MM.1S (cell line): ENCODE measurements around the gene CBR3.

Source experiments
- DNase-seq: peaks from one replicate; pipeline ENCODE4 v3.0.0-alpha.2; 2015
- H2AFZ ChIP-seq: fragments of 300-600 bp; sonication (generic); 2 replicates; pipeline ENCODE4 v1.6.0; 2016; ENCODE audit warnings: antibody characterized with exemption, low read length
- H3F3A ChIP-seq: fragments of 300-600 bp; sonication (generic); 2 replicates; pipeline ENCODE4 v1.6.1; 2016; ENCODE audit warnings: mild to moderate bottlenecking, antibody characterized with exemption, low read length, moderate library complexity, mixed read lengths; ENCODE audit not compliant: insufficient read depth
- H3K27ac ChIP-seq: fragments of 300-600 bp; sonication (generic); 2 replicates; pipeline ENCODE4 v1.5.1; 2016; ENCODE audit warnings: mild to moderate bottlenecking, low read length
- H3K27me3 ChIP-seq: fragments of 300-600 bp; sonication (generic); replicated peaks from 2 replicates; pipeline ENCODE4 v1.6.0; 2016; ENCODE audit warnings: low read length; ENCODE audit not compliant: insufficient read depth
- H3K36me3 ChIP-seq: fragments of 300-600 bp; sonication (generic); replicated peaks from 2 replicates; pipeline ENCODE4 v1.6.1; 2016; ENCODE audit warnings: mild to moderate bottlenecking, low read length, mixed read lengths; ENCODE audit not compliant: insufficient read depth
- H3K4me1 ChIP-seq: fragments of 300-600 bp; sonication (generic); 2 replicates; pipeline ENCODE4 v1.6.1; 2016; ENCODE audit warnings: low read length, mixed read lengths
- H3K4me2 ChIP-seq: fragments of 300-600 bp; sonication (generic); 2 replicates; pipeline ENCODE4 v1.6.0; 2016; ENCODE audit warnings: low read depth, low read length
- H3K4me3 ChIP-seq: fragments of 300-600 bp; sonication (generic); 2 replicates; pipeline ENCODE4 v1.5.1; 2016; ENCODE audit warnings: low read length, mixed read lengths
- H3K79me2 ChIP-seq: fragments of 300-600 bp; sonication (generic); 2 replicates; pipeline ENCODE4 v1.6.1; 2016; ENCODE audit warnings: mixed run types, low read length, mixed read lengths
- H3K9ac ChIP-seq: fragments of 300-600 bp; sonication (generic); 2 replicates; pipeline ENCODE4 v1.6.1; 2016; ENCODE audit warnings: low read length, mixed read lengths
- H3K9me2 ChIP-seq: fragments of 300-600 bp; sonication (generic); replicated peaks from 2 replicates; pipeline ENCODE4 v1.6.1; 2016; ENCODE audit warnings: mild to moderate bottlenecking, low read length, mixed read lengths; ENCODE audit not compliant: insufficient read depth
- H3K9me3 ChIP-seq: fragments of 300-600 bp; sonication (generic); replicated peaks from 2 replicates; pipeline ENCODE4 v1.6.1; 2016; ENCODE audit warnings: mild to moderate bottlenecking, low read length, mixed read lengths; ENCODE audit not compliant: insufficient read depth
- H4K20me1 ChIP-seq: fragments of 300-600 bp; sonication (generic); 2 replicates; pipeline ENCODE4 v1.6.1; 2016; ENCODE audit warnings: mild to moderate bottlenecking, low read length, moderate library complexity, mixed read lengths; ENCODE audit not compliant: insufficient read depth
- EZH2 ChIP-seq: fragments of 300-600 bp; sonication (generic); optimal IDR thresholded peaks from 2 replicates; pipeline ENCODE3; 2017; ENCODE audit warnings: low read depth, mild to moderate bottlenecking, antibody characterized with exemption, low read length, mixed read lengths
- EZH2phosphoT487 ChIP-seq: fragments of 300-600 bp; sonication (generic); IDR thresholded peaks from 2 replicates; pipeline ENCODE4 v1.6.1; 2018; ENCODE audit warnings: antibody characterized with exemption, low read length
- TF ChIP-seq, protein P1 (sequence below): fragments of 300-600 bp; sonication (generic); IDR thresholded peaks from 2 replicates; pipeline ENCODE4 v1.5.1; 2016; ENCODE audit warnings: antibody characterized with exemption, low read length, mixed read lengths

CBR3 gene

DNA sequence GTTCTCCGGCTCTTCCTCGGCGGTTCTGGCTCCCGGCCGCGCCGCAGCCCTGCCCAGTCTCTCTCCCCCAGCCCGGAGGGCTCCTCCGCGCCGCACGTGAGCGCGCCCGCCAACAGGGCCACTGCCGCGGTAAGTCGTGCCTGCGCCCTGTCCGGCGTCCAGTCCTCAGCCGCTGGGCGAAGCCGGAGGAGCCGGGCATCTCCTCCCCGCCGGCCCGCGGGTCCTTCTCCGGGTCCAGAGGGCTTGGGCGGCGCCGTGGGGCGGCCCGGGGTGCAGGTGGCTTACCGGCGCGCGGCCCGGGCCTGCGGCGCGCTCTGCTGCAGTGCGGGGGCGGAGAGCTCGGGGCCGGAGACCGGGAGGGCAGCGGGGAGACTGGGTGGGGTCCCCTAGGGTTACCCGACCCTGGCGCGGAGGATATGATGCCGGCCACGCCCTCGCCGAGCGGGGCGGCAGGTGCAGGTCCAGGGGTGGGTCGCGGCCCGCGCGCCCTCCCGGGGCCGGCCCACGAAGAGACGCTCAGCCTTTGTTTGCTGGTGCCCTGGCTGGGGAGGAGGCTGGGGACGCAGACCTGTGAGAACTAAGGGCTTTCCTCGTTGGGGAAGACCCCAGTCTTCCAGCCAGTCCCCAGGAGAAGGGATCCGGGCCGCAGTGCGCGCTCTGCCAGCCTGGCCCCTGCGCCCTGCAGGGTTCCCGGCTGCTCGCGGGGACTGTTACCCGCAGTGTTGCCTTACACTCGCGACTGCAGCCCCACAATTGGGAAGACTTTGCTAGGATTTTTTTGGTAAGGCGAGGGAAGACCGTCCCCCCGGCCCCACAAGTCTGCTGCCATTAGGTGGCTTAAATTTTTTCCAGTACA lies 22.2 kb downstream of the CBR3 start, which contains the start of gene DOP1B:
Gene DOP1B (plus strand): TSS at position 10 of the 856 bp plus-strand sequence. CDS start 7,910 bp downstream, outside the sequence.
- peak; percentile 53 for DNase-seq
- H4K20me1 ChIP-seq: no peaks in the 10 kb centered on the region
- H3K4me1 ChIP-seq: peaks cover 4% of the 10 kb centered on the region
- peak within 1 kb of the TSS; percentile 82 for H3K4me3 ChIP-seq
- no peaks in the 10 kb centered on the region for H3F3A ChIP-seq
- no peaks in the 10 kb centered on the region for H3K79me2 ChIP-seq
- H3K4me2 ChIP-seq: peak within 1 kb of the TSS; percentile 98
- no peak for TF ChIP-seq EZH2phosphoT487
- TF ChIP-seq, protein P1, sequence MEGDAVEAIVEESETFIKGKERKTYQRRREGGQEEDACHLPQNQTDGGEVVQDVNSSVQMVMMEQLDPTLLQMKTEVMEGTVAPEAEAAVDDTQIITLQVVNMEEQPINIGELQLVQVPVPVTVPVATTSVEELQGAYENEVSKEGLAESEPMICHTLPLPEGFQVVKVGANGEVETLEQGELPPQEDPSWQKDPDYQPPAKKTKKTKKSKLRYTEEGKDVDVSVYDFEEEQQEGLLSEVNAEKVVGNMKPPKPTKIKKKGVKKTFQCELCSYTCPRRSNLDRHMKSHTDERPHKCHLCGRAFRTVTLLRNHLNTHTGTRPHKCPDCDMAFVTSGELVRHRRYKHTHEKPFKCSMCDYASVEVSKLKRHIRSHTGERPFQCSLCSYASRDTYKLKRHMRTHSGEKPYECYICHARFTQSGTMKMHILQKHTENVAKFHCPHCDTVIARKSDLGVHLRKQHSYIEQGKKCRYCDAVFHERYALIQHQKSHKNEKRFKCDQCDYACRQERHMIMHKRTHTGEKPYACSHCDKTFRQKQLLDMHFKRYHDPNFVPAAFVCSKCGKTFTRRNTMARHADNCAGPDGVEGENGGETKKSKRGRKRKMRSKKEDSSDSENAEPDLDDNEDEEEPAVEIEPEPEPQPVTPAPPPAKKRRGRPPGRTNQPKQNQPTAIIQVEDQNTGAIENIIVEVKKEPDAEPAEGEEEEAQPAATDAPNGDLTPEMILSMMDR: no peak
- no peak for TF ChIP-seq EZH2
- no peaks in the 10 kb centered on the region for H3K36me3 ChIP-seq
- no peaks in the 10 kb centered on the region for H3K9me2 ChIP-seq
- H3K27me3 ChIP-seq: no peaks in the 10 kb centered on the region; the same call in 1 of the 2 replicates
- H3K9ac ChIP-seq: peak within 1 kb of the TSS; percentile 67
- no peaks in the 10 kb centered on the region for H3K9me3 ChIP-seq
- H3K27ac ChIP-seq: peak within 1 kb of the TSS; percentile 21; the same call in 1 of the 2 replicates
- peak within 1 kb of the TSS; percentile 95 for H2AFZ ChIP-seq

DNA sequence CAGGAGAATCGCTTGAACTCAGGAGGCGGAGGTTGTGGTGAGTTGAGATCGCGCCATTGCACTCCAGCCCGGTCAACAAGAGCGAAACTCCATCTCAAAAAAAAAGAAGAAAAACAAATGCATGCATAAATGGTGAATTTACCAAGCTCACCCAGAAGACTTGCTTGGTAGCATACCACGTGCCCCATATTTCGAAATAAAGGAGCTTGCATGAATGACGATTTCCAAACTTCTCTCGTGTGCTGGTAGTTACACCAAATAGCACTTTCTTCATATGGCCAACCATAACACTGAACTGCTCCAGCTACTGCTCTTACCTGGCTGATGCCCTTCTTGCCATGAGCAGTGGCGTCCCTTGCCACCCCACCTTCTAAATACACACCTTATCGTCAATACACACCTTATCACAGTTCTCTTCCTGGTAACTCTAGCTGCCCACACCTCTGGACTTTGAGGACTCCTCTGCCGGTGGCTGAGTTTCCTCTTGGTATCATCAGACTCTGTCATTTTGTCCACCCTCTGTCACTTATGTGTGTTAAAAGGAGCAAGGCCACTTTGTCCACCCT lies 24.6 kb downstream of the CBR3 start:
- Histone ChIP-seq H3K27me3 (no peaks in the 10 kb centered on the region; the same call in 1 of the 2 replicates), H3K9me2 (no peaks in the 10 kb centered on the region), H3K79me2 (no peaks in the 10 kb centered on the region), H3K9ac (no peak overlapping the region), H4K20me1 (no peaks in the 10 kb centered on the region), H3K27ac (no peak overlapping the region), H3K9me3 (no peaks in the 10 kb centered on the region), H3K4me1 (no peaks in the 10 kb centered on the region), H3F3A (no peaks in the 10 kb centered on the region), H3K4me2 (no peak overlapping the region), H2AFZ (no peak overlapping the region), H3K36me3 (no peaks in the 10 kb centered on the region), H3K4me3 (no peak overlapping the region)
- TF ChIP-seq, protein P1: no peak
- TF ChIP-seq EZH2phosphoT487 (no peak), EZH2 (no peak)
- no peak for DNase-seq

DNA sequence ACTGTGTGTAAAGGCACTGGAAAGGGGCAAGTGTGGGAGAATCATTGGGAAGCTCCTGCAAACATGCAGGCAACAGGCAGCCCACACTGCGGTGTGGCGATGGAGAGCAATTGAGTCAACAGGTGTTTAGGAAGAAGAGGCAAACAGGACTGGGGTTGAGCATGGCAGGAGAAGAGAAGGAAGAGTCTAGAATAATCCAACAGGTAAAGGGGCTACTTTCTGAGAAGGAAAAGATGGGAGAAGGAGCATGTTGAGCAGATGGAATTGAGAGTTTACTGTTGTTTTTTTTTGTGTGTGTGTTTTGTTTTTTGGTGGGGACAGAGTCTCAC lies 25.9 kb downstream of the CBR3 start:
- H3K9me2 ChIP-seq: no peaks in the 10 kb centered on the region
- H3K4me2 ChIP-seq: no peak overlapping the region
- TF ChIP-seq EZH2 (no peak), EZH2phosphoT487 (no peak)
- TF ChIP-seq, protein P1: no peak
- H3K36me3 ChIP-seq: no peaks in the 10 kb centered on the region
- no peaks in the 10 kb centered on the region for H3K4me1 ChIP-seq
- no peaks in the 10 kb centered on the region for H3K9me3 ChIP-seq
- no peak overlapping the region for H2AFZ ChIP-seq
- no peak overlapping the region for H3K4me3 ChIP-seq
- H3K9ac ChIP-seq: no peak overlapping the region
- no peaks in the 10 kb centered on the region for H3K79me2 ChIP-seq
- no peaks in the 10 kb centered on the region for H3K27me3 ChIP-seq
- no peak overlapping the region for H3K27ac ChIP-seq
- no peaks in the 10 kb centered on the region for H3F3A ChIP-seq
- no peaks in the 10 kb centered on the region for H4K20me1 ChIP-seq
- no peak for DNase-seq
